Measurements from ENCODE around the gene DPYD.

The DPYD gene

DNA sequence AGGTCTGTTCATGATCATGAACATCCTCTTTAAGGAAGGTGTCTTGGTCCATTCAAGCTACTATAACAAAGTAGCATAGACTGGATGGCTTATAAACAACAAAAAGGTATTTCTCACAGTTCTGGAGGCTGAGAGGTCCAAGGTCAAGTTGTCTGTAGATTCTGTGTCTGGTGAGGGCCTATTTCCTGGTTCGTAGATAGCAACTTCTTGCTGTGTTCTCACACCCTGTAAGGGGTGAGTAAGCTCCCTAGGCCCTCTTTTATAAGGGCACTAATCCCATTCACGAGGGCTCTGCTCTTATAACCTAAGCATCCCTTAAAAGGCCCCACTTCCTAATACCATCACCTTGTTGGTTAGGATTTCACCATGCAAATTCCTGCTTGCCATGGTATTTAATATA lies 851.5 kb downstream of the DPYD start:
- DNase-seq (ENCODE audit: low read depth in 2 of 3, low spot score in 1 of 3): no peak

DNA sequence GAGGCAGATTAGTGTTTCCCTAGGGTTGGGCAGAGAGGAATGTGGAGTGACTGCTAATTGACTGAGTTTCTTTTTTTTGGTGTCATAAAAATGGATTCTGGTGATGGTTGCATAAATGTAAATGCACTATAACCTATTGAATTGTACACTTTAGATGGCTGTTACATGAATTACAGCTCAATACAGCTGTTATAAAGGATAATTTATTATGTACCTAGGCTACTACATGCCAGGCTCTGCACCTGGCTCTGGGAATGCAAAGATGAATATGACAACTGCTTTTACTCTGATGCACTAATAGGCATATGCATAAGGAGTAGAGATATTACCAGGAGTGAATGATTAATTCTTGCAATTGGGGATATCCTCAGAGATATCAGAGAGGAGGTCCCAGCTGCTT lies 854.0 kb downstream of the DPYD start:
- DNase-seq (ENCODE audit: low read depth in 2 of 3, low spot score in 1 of 3): no peak

DNA sequence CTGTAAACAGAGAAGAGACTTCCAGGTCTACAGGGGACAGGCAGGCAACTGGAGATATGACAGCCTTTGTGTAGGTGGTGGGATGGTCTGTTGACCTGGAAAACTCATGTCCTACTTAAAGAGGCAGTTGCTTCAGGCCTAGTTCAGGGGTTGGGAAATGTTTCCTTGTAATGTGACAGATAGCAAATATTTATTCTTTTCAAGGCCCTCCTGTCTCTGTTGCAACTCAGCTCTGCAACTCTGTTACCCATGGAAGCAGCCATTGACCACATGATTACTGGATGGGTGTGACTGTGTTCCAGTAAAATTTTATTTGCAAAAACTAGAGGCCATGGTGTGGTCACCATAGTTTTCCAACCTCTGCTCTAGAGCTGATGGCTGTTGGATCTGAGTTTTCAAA lies 857.3 kb downstream of the DPYD start:
- no peak for DNase-seq (ENCODE audit: low read depth in 2 of 3, low spot score in 1 of 3)

DNA sequence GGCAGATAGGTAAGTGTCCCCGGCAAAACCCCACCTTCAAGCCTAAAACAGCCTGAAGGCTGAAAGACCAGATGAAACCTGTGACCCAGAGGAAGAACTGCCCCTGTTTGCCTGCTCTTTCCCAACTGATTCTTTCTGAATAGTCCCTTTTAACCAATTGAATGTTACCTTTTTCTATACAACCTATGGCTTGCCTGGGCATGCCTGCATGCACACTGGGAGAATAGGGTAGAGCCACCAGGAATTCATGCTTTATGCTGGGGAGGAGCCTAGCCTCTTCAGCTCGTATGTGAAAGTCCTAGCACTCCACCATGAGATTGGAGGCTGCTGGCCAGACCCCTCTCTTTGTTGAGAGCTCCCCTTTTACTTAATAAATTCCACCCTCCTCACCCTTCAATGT lies 859.2 kb downstream of the DPYD start:
- DNase-seq (ENCODE audit: low read depth in 2 of 3, low spot score in 1 of 3): no peak

DNA sequence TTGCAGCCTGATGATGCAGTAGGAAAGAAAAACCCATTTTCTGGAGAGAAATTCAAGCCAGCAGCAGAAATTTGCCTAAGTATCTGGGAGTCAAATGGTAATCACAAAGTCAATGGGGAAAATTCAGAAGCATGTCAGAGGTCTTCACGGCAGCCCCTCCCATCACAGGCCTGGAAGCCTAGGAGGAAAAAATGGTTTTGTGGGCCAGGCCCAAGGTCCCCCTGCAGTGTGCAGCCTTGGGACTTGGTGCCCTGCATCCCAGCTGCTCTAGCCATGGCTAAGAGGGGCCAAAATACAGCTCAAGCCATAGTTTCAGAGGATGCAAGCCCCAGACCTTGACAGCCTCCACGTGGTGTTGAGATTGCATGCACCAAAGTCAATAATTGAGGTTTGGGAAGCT lies 864.4 kb downstream of the DPYD start:
- DNase-seq (ENCODE audit: low read depth in 2 of 3, low spot score in 1 of 3): no peak

DNA sequence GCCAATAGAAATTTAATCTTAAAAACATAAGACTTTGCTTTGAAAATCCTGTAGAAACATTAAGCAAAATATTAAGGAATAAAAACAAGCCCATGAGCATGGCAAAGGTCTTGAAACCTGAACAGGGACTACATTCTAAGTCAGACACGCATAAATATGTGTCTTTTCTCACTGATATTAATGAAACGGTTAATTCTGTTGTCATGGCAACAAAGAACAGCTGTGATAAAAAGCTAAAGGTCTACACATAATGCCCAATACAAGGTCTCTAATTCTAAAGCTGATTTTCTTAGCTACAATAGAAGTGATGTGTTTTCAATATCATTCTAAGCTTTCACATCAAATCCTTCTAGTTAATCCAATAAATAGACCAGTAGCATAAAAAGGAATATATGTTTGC lies 867.6 kb downstream of the DPYD start:
- DNase-seq (ENCODE audit: low read depth in 2 of 3, low spot score in 1 of 3): no peak

DNA sequence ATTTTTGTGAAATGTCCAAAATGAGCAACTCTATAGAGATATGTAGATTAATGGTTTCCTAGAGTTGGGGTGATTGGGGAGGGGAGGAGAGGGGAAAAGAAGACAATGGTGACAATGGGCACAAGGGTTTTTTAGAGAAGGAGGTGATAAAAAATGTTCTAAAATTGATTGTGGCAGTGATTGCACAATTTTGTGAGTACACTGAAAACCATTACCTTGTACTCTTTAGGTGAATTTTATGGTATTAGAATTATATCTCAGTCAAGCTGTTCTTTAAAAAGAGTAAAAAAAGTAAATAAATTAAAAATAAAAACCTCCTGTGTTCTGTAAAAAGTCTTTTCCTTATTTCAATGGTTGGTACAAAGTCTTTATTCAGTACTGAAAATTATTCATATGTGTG lies 869.0 kb downstream of the DPYD start:
- no peak for DNase-seq (ENCODE audit: low read depth in 2 of 3, low spot score in 1 of 3)

DNA sequence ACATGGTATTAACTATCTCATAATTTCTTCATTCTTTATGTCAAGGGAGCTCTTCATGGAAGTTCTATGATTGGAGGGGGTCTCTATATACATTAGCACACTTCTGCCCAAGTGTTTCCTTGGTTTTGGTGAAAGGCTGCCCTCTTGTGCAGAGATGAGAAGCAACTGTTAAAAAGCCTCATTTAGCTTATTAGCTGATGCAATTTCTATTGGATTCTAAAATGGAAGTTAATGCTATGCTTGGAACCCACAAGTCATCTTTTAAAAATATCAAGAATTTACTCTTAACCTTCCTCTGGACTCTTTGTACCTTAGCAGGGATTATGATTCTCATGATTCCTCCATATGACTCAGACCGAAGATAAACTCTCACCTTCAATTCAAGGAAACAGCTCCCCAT lies 870.3 kb downstream of the DPYD start:
- no peak for DNase-seq (ENCODE audit: low read depth in 2 of 3, low spot score in 1 of 3)

DNA sequence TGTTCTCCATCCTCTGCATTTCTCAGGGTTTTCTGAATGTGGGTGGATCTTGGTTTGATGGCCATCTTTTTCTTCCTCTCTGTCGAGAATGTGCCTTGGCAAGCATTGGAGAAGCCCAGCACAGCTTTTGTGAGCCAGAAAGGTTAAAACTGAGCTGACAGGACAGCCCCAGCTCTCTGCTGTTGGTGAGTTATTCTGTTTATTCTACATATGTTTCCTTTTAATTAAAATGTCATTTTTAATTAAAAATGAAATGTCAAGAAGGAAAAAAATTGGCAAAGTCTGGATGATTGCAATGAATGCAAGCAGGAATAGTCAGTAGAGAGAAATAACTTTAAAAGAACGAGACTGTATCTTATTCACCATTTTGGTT lies 873.4 kb downstream of the DPYD start:
- DNase-seq (ENCODE audit: low read depth in 2 of 3, low spot score in 1 of 3): no peak

DNA sequence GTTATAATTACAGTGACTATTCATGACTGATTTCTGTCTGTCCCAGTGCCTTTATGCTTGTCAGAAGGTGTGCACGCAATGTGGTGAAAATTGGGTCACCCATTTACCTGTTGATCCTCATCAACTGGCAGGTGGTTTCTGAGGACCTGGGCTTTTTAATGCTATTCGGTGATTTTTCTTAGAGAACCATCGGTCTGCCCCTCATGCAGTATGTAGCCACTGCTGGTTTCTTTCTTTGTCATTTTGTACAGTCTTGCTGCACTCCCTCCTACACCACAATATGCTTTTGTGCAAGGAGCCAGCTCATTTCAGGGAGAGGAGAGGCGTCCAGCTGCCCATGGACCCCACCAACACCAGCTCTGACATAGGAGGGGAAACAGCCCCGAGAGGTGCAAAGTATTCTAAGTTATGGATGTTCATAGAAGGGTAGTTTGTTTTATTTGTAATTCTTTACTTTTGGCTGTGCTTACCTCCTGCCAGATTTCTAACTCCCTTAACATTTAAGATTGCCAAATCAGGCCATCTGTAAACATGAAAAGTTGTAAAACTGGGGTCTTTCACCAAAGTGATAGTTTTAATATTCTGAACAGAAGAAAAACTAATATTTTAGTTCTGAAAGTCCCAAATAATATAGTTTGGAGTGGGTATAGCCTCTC lies 873.9 kb downstream of the DPYD start:
- no peak for DNase-seq (ENCODE audit: low read depth in 2 of 3, low spot score in 1 of 3)

DNA sequence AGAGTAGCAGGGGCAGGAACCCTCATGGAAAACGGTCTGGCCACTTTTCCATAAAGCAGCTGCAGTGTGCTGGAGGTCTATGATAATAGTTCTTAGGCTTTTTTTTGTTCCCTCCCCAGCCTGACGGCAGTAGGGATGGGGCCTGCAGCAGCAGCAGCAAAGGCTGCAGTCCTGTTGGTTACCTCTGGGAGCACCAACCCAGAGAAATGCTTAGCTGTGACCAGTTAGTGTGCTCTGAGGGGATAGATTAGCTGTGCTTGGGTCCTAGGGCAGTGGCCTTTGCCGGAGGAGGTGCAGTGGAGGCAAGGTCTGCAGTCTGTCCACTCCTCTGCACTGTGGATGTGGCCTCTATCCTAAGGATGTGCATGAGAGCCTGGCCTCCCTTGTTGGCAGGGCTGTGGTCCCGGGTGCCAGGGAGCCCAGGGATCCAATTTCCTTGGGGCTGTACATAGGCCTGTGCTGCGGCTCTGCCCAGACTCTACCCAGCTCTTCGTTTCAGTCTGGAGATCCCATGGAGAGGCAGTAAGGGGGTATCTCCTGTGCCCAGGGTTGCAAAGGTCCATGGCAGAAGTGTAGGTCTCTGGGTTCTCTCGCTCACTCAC lies 876.6 kb downstream of the DPYD start:
- no peak for DNase-seq (ENCODE audit: low read depth in 2 of 3, low spot score in 1 of 3)

DNA sequence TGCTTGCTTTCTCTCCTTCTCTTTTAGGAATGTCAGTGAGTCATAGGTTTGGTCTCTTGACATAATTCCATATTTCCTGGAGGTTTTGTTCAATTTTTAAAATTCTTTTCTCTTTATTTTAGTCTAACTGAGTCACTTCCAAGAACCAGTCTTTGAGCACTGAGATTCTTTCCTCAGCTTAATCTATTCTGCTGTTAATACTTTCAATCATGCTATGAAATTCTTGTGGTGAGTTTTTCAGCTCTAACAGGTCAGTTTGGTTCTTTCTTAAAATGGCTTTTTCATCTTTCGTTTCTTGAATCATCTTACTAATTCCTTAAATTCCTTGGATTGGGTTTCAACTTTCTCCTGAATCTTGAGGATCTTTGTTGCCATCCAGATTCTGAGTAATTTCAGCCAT lies 878.3 kb downstream of the DPYD start:
- no peak for DNase-seq (ENCODE audit: low read depth in 2 of 3, low spot score in 1 of 3)

DNA sequence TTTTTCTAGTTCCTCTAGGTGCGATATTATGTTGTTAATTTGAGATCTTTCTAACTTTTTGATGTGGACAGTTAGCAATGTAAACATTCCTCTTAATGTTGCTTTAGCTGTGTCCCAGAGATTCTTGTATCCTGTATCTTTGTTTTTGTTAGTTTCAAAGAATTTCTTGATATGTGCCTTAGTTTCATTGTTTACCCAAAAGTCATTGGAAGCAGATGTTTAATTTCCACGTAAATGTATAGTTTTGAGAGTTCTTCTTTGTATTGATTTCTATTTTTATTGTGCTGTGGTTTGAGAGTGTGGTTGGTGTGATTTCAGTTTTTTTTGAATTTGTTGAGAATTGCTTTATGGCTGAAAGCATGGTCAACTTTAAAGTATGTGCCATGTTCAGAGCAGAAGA lies 879.8 kb downstream of the DPYD start:
- DNase-seq (ENCODE audit: low read depth in 2 of 3, low spot score in 1 of 3): no peak

DNA sequence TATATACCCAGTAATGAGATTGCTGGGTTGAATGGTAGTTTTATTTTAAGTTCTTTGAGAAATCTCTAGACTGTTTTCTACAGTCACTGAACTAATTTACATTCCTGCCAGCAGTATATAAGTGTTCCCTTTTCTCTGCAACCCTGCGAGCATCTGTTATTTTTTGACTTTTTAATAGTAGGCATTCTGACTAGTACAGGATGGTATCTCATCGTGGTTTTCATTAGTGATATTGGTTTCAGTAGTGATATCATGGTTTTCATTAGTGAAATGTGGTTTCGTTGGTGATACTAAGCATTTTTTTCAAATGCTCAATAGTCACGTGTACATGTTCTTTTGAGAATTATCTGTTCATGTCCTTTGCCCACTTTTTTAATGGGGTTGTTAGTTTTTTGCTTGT lies 882.4 kb downstream of the DPYD start:
- no peak for DNase-seq (ENCODE audit: low read depth in 2 of 3, low spot score in 1 of 3)

DNA sequence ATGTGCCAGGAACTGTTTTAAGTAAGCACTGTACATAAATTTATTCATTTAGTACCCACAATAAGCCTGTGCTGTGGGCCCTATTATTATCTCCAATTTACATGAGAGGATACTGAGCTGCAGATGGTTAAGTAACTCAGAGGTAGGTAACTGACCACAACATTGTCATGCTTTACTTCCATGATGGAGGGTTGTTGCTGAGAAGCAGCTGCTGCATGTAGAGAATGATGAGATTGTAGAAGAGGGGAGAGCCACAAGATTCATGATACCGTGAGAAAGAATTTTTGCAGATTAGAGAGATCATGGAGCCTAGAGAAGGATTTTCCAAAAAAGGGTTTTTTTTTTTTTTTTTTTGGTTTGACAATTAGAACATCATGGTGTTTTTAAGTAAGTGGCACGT lies 886.2 kb downstream of the DPYD start:
- no peak for DNase-seq (ENCODE audit: low read depth in 2 of 3, low spot score in 1 of 3)

DNA sequence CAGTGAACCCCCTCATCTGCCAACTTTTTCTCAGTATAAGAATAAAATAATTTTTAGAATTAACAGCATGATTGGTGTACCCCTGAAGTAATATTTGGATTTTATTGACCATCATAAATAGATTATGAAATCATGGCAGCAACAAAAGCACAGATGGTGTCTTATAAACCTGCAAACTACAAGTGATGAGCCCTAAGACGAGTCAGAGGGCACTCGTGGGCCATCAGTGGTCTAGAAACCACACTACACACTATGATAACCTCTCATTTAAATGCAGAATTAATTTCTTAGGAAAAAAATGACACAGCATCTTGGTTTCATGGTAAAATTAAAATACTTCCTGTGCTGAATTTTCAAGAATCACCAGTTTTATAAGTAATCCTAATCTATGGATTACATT lies 886.9 kb downstream of the DPYD start:
- no peak for DNase-seq (ENCODE audit: low read depth in 2 of 3, low spot score in 1 of 3)

All from stimulated activated CD4-positive, alpha-beta T cell treated with anti-CD3 and anti-CD28 coated beads, Interleukin-12 subunit alpha, Interleukin-12 subunit beta, amount 100 ng/mL, for 48 hours (primary cell).